HAP-1 (cell line): ENCODE results near the gene RTL10.
"Not testable (repeated sequence)": the region's sequence is repeated elsewhere in the genome, so short reads cannot be mapped to it uniquely, and the experiment has no call there.

Experiments used
- DNase-seq, 2 experiments: peaks; one replicate each; pipeline ENCODE4 v3.0.0-alpha.2; 2016 to 2020; ENCODE audit warnings: low spot score in 2 of 2
- H3K27me3 ChIP-seq: fragments of 250-450 bp; sonication (Bioruptor Pico); 2 replicates; pipeline ENCODE4 v1.5.1; 2020; ENCODE audit warnings: low read depth, mild to moderate bottlenecking, moderate library complexity
- H3K36me3 ChIP-seq: fragments of 250-450 bp; sonication (Bioruptor Pico); replicated peaks from 2 replicates; pipeline ENCODE4 v1.5.1; 2020; ENCODE audit warnings: mild to moderate bottlenecking
- H3K4me1 ChIP-seq: fragments of 250-450 bp; sonication (Bioruptor Pico); 2 replicates; pipeline ENCODE4 v1.5.1; 2020; ENCODE audit warnings: mild to moderate bottlenecking
- H3K4me3 ChIP-seq: fragments of 250-450 bp; sonication (Bioruptor Pico); 2 replicates; pipeline ENCODE4 v1.5.1; 2020; ENCODE audit warnings: mild to moderate bottlenecking, moderate library complexity
- H3K9me3 ChIP-seq: fragments of 250-450 bp; sonication (Bioruptor Pico); 2 replicates; pipeline ENCODE4 v1.5.1; 2020; ENCODE audit warnings: mild to moderate bottlenecking, moderate library complexity
- in situ Hi-C: fragments of 300-500 bp; cut with MboI; formaldehyde crosslinking; loops from 3 replicates; pipeline ENCODE4 v1.14.3; 2020; ENCODE audit warnings: low sequenced_read_pairs, inconsistent platforms, mixed read lengths

The RTL10 gene

DNA sequence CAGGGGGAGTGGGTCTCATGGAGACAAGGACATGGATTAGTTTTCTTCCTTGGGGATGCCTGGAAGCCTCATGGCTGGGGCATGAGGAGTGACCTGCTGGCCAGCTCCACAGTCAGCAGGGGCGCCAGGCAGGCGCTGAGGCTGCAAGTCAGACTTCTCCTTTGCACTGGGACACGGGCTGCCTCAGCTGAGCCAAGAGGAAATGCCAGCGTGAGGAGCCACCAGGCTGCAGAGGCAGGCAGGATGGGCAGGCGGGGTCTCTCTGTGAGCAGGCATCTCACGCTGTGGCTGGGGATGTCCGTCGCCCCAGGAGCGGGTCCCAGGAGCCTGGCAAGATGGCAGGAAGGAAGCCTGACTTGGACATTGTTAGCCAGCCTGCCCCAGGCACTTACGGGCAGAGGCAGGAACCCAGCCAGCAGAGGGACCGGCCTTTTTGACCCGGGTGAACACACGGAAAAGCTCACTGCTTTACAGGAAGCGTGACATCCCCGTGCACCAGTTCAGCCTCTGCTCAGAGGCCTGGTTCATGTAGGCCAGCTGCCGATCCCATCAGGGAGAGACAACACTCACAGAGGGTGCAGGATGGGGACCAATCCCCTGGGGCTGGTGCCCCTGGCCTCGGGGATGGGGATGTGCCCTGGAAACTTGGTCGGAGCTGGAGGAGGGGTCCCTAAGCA is 10.2 kb downstream of the RTL10 start:
- no peak for DNase-seq
- in situ Hi-C loops = no loop called here
- Histone ChIP-seq H3K36me3 (peaks cover 3% of the 10 kb centered on the region), H3K4me1 (peaks cover 3% of the 10 kb centered on the region; the same call in 1 of the 2 replicates), H3K9me3 (no peaks in the 10 kb centered on the region), H3K27me3 (no peaks in the 10 kb centered on the region), H3K4me3 (no peak overlapping the region)

DNA sequence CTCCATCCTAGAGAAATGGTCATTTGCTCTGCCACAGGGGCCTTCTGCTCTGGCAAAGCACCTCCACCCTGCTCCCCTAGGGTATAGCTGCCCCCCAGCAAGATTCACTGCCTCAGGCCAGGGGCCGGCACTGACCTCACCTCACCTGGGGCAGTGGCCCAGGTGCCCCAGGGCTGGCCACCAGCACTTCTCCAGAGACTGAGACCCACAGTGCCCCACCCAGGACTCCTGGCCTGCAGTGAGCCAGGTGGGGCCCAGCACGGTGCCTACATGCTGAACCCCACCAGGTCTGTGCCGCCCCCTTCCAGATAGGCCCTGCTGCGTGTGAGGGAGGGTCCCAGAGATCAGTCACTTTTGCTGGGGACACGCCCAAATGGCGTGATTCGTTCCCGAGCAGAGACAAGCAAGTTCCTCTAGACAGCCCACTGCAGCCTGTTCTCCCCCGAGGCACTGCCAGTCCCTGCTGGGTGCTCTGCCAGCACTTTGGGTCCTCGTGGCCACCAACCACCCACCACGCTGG is 10.8 kb downstream of the RTL10 start:
- H3K4me1 ChIP-seq = peaks cover 3% of the 10 kb centered on the region; the same call in 1 of the 2 replicates
- in situ Hi-C loops = no loop called here

DNA sequence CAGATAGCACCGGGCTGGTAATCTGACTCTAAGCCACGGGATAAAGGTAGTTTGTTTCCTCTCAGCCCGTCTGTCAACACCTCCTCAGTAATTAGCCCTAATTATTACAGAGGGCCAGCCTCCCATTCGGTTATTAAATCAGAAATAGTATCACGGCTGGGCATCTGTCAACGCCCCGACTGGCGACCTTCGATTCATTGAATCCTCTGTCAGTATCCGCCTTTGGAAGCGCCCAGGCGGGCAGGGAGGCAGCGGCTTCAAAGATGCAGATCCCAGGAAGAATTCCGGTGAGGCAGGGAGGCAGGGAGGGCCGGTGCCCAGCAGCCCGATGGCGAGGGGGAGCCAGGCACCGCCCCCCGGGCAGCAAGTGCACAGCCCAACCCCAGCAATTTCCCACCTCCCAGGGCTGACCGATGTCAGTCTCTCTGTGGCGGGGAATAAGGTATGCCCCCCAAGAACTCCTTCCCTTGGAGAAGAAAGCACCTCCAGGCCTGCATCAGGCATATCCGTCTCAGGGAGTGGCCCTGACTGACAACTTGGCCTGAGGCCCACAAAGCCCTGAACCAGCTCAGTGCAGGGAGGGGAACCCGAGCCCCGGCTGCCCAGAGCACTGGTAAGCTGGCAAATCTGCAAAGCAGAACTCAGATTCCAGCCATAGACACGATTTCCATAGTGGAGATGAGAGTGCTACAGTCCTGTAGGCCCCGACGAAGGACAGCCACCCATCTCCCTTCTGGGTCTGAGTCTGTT is 11.4 kb downstream of the RTL10 start:
- no peaks in the 10 kb centered on the region; the same call in none of the 2 replicates for H3K36me3 ChIP-seq
- DNase-seq = peak; percentile 11 to 58
- H3K4me3 ChIP-seq = no peak overlapping the region
- no peaks in the 10 kb centered on the region for H3K27me3 ChIP-seq
- in situ Hi-C loops = no loop called here
- H3K4me1 ChIP-seq = peaks cover 3% of the 10 kb centered on the region; the same call in 1 of the 2 replicates
- H3K9me3 ChIP-seq = no peaks in the 10 kb centered on the region

More for the DNA sequence above, 10.8 kb downstream of the RTL10 start:
- Histone ChIP-seq H3K9me3 (no peaks in the 10 kb centered on the region), H3K4me3 (no peak overlapping the region), H3K36me3 (no peaks in the 10 kb centered on the region; the same call in none of the 2 replicates), H3K27me3 (no peaks in the 10 kb centered on the region)
- DNase-seq = no peak

DNA sequence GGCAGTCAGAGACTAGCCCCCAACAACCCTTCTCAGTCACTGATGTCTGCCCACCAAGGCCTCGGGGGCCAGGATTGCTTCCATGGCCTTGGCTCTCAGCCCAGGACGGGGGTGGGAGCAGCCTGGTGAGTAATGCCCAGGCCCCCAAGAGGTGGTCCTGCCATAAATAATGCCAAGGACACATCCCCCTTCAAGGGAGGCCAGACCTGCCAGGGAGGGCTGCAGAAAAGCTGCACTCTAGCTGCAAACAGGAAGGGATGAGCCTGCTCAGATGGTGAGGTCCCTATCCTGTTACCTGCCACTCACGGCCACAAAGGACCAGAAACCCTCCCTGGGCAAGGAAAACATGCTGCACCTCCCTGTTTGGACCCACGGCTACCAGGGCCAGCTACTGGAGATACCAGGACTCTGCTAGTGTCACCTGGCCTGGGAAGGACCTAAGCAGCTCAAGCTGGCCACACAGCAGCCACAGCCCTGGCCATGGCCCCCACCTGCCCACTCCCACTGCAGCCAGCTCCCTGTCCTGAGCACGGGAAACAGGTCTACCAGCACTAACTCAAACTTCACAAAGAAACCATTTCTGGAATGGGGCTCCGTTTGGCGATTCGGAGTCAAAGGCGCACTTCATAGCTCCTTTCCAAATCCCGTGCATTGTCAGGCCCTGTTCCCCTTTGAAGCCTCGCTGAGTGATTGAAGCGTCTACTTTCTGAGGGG is 12.1 kb downstream of the RTL10 start:
- Histone ChIP-seq H3K36me3 (no peaks in the 10 kb centered on the region; the same call in none of the 2 replicates), H3K27me3 (no peaks in the 10 kb centered on the region), H3K9me3 (no peaks in the 10 kb centered on the region), H3K4me1 (peaks cover 3% of the 10 kb centered on the region; the same call in 1 of the 2 replicates), H3K4me3 (no peak overlapping the region)
- in situ Hi-C loops = no loop called here
- no peak for DNase-seq

DNA sequence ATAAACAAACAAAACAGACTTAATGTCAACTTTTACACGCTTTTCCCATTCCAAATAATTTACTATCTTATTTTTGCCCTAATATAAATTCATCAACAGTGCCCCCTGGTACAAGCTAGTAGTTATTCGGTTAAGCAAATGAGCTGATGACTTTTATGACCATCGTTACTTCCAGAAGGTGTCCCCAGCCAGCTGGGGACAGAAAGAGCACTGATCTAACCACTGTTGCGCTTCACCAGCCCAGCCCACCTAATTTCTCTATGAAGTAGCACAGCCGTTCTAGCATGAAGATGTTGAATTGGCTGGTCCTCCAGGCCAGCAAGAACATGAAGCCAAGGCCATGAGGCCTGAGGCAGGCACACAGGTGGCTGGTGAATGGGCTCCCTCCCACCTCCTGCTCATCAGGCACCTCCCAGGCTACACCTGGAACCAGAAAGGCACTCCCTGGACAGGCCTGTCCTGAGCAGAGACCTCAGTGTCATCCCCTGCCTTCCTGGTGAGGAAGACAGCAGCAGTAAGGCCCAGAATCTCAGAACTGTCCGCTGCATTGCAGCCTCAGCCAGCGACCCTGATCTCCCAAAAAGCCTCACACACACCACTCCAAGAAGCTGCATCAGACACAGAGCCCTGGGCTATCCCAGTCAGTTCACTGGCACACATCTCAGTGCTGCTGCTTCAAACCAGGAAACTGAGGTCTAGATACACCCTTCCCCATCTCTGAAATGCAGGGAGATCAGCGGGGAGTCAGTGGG is 12.9 kb downstream of the RTL10 start:
- in situ Hi-C loops = no loop called here
- peaks cover 3% of the 10 kb centered on the region; the same call in 1 of the 2 replicates for H3K4me1 ChIP-seq
- no peak overlapping the region for H3K4me3 ChIP-seq
- H3K9me3 ChIP-seq = no peaks in the 10 kb centered on the region
- no peaks in the 10 kb centered on the region for H3K27me3 ChIP-seq
- no peak for DNase-seq
- H3K36me3 ChIP-seq = no peaks in the 10 kb centered on the region; the same call in none of the 2 replicates

DNA sequence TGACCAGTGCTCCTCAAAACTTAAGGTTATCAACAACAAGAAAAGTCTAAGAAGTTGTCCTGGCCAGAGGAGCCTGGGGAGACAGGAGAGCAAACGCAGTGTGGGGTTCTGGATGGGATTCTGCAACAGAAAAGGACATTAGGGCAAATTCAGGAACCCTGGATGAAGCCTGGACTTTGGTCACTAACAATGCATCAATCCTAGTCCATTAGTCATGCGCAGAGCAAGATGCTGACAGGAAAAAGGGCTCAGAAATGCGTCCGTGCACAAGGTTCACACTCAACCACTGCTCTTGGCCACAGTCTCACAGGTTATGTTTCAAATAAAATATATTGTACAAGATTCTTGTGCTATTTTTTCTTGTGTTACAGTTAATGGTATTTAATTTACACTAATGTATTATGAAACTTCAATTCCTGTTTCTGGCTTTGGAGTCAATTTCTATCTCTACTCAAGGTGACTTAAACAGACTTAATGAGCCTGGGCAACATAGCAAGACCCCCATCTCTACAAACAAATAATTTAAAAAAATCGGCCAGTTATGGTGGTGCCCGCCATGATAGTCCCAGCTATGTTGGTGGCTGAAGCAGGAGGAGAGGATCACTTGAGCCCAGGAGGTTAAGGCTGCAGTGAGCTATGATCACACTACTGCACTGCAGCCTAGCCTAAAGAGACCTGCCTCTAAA is 13.6 kb downstream of the RTL10 start:
- peaks cover 5% of the 10 kb centered on the region for H3K4me1 ChIP-seq
- no peak overlapping the region for H3K4me3 ChIP-seq
- in situ Hi-C loops = no loop called here
- H3K27me3 ChIP-seq = no peaks in the 10 kb centered on the region
- H3K9me3 ChIP-seq = no peaks in the 10 kb centered on the region
- H3K36me3 ChIP-seq = no peaks in the 10 kb centered on the region; the same call in none of the 2 replicates
- no peak for DNase-seq

DNA sequence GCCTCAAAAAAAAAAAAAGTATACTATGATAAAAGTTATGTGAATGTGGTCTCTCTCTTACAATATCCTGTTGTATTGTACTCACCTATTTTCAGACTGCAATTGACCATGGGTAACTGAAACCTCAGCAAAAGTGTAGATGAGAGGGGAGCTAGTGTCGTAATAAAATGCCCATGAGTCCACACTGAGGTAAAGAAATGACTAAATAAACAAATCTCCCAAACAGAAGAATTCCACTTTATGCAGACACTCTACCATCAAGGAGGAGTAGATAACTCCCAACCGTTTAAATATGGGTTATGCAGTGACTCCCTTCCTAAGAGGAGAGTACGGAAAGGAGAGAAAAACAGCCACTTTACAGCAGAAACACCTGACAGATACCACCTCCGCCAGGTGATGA is 14.6 kb downstream of the RTL10 start:
- Histone ChIP-seq H3K36me3 (no peaks in the 10 kb centered on the region; the same call in none of the 2 replicates), H3K4me3 (no peak overlapping the region), H3K27me3 (no peaks in the 10 kb centered on the region), H3K9me3 (no peaks in the 10 kb centered on the region), H3K4me1 (peaks cover 5% of the 10 kb centered on the region)
- in situ Hi-C loops = no loop called here
- no peak for DNase-seq

DNA sequence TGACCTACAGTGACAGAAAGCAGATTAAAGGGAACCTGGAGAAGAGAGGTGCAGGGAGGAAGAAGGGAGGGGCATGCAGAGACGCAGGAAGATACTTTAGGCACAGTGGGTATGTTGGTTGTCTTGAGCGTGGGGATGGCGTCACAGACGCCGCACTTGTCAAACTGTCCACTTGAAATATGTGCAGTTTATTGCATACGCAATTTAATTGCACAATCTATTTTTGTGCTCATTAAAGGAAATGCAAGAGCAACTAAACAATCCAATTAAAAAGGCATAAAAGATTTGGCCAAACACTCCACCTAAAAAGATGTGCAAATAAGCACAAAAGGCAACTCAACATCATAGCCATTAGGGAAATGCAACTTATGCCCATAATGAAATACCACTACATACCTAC is 16.8 kb downstream of the RTL10 start:
- Histone ChIP-seq H3K36me3 (no peaks in the 10 kb centered on the region; the same call in none of the 2 replicates), H3K9me3 (no peaks in the 10 kb centered on the region), H3K27me3 (no peaks in the 10 kb centered on the region), H3K4me3 (no peak overlapping the region), H3K4me1 (peaks cover 5% of the 10 kb centered on the region)
- in situ Hi-C loops = loop anchor here (10.0 kb wide), 1 partner anchor 63 kb away; no protein-coding TSS in a partner anchor
- DNase-seq = no peak

DNA sequence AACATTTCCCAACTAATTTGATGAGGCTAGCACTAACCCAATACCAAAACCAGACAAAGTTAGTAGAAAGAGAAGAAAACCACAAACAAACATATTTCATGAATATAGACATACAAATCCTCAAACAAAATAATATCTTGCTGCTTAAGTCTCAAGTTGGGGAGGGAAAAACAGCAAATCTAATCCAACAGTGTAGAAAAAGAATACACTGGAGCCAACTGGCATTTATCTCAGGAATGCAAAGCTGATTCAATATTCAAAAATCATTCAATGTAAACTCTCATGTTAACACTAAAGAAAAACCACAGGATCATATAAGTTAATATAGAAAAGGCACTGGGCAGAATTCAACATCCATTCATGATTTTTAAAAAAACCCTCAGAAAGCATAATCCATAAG is 18.2 kb downstream of the RTL10 start:
- in situ Hi-C loops = loop anchor here (10.0 kb wide), 1 partner anchor 62 kb away; no protein-coding TSS in a partner anchor
- H3K4me1 ChIP-seq = peaks cover 2% of the 10 kb centered on the region; the same call in 1 of the 2 replicates
- no peak for DNase-seq
- no peaks in the 10 kb centered on the region for H3K9me3 ChIP-seq
- no peaks in the 10 kb centered on the region; the same call in none of the 2 replicates for H3K36me3 ChIP-seq
- no peaks in the 10 kb centered on the region for H3K27me3 ChIP-seq
- H3K4me3 ChIP-seq = no peak overlapping the region

DNA sequence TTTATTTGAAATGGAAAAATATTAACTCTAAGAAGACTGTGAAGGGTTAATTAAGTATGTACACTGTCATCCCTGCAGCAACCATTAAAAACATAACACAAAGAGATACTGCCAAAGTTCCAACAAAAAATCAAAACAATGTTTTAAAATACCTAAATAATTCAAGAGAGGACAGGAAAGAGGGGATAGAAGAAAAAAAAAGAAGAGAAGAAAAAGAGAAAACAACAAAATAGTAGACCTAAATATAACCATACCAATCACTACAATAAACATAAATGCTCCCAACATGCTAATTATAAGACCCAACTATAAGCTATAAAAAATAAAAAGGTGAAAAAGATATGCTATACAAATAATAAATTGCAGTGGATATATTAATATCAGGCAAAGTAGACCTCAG is 20.1 kb downstream of the RTL10 start:
- no peak for DNase-seq
- Histone ChIP-seq H3K4me3 (no peak overlapping the region), H3K27me3 (no peaks in the 10 kb centered on the region), H3K9me3 (no peaks in the 10 kb centered on the region), H3K4me1 (peaks cover 2% of the 10 kb centered on the region; the same call in 1 of the 2 replicates), H3K36me3 (no peaks in the 10 kb centered on the region; the same call in none of the 2 replicates)
- in situ Hi-C loops = loop anchor here (10.0 kb wide), 1 partner anchor 60 kb away; no protein-coding TSS in a partner anchor

DNA sequence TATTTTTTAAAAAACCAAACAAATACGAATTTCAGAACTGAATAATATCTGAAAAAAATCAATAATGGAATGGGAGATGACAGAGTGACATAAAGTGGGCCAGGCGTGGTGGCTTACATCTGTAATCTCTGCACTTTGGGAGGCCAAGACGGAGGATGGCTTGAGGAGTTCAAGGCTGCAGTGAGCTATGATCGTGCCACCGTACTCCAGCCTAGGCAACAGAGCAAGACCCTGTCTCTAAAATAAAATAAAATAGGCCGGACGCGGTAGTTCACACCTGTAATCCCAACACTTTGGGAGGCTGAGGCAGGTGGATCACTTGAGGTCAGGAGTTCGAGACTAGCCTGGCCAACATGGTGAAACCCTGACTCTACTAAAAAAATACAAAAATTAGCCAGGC is 21.3 kb downstream of the RTL10 start:
- not testable (repeated sequence) for H3K9me3 ChIP-seq, H3K4me1 ChIP-seq, H3K4me3 ChIP-seq, H3K27me3 ChIP-seq, DNase-seq, H3K36me3 ChIP-seq
- in situ Hi-C loops = loop anchor here (10.0 kb wide), 1 partner anchor 59 kb away; no protein-coding TSS in a partner anchor

DNA sequence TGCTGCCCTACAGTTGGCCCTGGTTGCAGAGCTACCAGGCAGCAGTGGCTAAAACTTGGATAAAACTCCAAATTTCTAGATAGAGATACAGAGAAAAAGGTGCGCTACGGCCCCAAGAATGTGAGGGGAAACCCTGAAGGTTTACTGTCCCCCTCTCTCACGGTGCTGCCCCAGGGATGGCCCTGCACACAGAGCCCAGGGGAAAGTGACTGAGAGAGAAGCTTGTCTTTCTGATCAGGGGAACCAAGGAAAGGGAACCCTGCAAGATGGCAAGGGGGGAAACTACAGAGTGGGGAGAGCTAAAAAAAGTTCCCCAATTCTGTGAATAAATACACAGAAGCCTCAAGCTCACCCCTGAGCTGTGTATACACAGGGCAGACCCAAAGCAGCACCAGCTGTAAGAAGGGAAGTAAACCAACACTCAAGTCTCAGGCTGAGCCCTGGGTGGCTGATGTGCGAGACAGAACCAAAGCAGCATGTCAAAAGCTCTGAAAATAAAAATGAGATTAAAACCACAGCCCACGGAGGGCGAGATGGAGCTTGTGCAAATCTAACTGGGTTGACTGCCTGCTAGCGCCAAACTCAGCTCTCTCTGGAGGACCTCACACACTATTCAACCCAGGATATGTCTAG is 22.1 kb downstream of the RTL10 start:
- H3K4me1 ChIP-seq = peaks cover 2% of the 10 kb centered on the region; the same call in 1 of the 2 replicates
- no peaks in the 10 kb centered on the region for H3K9me3 ChIP-seq
- no peaks in the 10 kb centered on the region for H3K27me3 ChIP-seq
- DNase-seq = no peak
- no peaks in the 10 kb centered on the region; the same call in none of the 2 replicates for H3K36me3 ChIP-seq
- in situ Hi-C loops = loop anchor here (10.0 kb wide), 1 partner anchor 58 kb away; no protein-coding TSS in a partner anchor
- H3K4me3 ChIP-seq = no peak overlapping the region
